ENCODE data around the gene CSNK1D.
A peak's percentile ranks its signal among the peaks of the same experiment; 100 is the strongest.
"Not testable (repeated sequence)": the region's sequence is repeated elsewhere in the genome, so short reads cannot be mapped to it uniquely, and the experiment has no call there.

Gene CSNK1D

DNA sequence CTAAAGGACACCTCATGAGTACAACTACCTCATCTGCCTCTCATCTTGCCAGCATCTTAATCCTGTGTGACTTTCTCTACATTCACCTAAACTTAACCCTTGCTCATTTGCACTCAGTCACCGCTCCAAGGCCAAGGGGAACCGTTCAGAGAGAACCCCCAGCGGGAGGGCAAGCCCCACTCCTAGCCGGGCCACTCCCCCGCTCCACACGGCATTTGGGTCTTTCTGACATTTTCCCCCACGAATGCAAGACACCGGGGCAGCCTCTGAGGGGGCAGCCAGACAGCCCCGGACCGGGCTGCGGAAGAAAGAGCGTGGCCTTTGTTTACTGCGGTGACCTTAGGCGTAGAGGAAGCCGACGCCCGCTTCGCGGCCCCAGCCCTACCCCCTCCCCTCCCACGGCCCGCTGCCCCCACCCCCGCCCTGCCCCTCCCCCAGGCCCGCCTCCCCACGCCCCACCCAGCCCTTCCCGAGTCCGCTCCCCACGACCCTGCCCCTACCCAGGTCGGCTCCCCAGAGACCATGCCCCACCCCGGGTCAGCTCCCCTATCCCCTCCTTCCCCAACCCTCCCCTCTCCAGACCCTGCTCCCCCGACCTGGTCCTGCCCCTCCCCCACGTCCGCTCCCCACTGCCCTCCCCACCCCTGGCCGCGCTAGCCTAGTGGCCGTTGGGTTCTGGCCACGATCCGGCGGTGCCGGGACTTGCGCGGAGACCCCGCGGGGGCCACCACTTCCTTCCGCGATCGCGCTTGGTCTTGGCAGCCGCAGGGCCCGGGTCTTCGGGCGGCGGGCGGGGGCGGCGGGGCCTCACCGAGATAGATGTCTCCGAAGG, 789 bp downstream of the CSNK1D start:
- peak; percentile 39 for DNase-seq (ENCODE audit: low spot score)

DNA sequence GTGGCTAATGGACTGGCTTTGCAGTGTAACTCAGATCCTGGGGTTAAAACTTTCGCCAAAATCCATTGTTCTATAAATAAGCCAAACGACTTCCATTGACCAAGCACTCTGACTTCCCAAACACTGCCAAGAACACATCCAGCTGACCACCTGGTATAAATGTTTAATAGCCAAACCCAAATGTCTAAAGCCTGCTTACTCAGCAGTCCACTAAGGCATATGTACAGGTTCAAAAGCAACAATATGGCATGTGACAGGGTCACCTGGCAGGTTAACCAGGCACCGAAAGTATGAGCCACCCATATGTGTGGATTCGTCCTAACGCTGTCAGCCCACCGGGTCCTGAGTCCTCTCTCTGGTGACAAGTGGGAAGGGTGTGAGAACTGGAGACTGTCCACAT, 2.1 kb downstream of the CSNK1D start:
- DNase-seq (ENCODE audit: low spot score) = no peak

DNA sequence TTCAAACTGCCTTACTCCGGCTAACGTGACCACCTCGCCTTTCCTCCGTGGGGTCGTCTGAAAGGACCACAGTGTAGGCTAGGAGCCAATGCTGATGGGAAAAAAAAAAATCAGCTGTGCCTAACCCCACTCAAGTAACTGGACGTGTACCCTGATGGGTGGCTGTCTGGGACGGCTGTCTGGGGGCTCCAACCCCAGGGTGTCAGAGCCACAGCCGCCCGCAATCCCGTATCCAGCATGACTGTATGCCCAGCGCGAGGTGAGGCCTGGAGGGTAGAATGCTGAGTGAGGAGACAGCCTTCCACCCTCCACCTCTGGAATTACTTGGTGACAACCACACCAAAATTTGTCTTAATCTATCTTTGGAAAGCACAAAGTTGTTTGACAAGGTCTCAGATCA, 2.8 kb downstream of the CSNK1D start:
- no peak for DNase-seq (ENCODE audit: low spot score)

DNA sequence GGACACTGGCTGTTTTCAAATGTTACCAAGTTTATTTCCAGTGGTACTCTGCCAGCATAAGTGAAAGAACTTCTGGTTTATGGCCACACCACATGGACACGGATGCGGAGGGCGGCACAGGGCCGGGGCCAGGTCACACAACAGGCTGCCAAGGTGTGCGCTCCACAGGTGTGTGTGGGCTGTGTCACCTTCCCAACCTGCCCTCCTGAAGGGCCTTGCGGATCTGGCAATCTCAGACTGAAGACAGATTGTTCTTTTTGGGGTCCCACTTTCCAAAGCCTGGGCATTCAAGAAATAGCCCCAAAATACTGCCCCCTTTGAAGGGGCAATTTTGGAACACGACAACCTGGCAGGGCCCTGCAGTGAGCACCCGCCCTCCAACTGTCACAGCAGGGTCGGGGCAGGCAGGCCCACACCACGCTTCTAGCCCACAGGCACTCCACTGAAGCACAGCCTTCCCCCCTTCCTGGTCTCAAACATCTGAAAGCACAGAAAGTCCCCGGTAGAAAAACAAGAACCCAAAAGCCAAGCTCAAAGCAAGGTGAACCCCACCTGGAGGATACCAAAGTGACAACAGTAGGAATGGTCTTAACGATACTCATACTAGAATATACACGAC, 3.5 kb downstream of the CSNK1D start:
- no peak for DNase-seq (ENCODE audit: low spot score)

DNA sequence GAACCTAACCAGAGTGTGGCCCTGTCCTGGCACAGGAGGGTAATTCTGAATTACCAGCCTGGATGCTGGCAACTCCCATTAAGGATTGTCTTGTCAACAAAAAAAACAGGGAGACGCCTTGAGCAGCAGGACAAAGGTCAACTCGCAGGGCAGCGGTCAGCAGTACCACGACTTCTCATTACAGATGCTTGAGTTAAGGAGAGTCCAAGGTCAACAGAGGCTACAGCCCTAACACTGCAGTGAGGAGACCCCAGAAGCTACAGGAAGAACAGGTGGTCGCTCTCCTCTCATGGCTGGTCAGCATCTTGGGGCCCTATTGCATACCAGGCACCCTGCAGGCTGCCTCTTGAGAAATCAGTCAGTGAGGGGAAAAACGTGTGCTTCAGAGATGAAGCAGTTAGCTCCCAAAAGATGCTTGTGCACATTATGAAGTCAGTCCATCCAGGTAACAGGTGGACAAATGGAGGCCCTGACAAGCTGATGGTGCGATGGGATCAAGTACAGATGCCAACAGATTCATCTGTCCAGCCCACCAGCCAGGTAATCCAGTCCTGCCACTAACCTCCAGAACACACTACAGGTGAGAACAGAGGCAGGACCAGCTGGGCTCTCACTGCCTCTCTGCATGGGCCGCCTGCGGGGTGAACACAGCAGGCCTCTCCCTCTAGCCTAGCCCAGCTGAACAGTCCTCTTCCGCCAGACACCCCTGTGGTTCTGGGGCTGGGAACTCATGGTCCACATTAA, 4.2 kb downstream of the CSNK1D start:
- no peak for DNase-seq (ENCODE audit: low spot score)

DNA sequence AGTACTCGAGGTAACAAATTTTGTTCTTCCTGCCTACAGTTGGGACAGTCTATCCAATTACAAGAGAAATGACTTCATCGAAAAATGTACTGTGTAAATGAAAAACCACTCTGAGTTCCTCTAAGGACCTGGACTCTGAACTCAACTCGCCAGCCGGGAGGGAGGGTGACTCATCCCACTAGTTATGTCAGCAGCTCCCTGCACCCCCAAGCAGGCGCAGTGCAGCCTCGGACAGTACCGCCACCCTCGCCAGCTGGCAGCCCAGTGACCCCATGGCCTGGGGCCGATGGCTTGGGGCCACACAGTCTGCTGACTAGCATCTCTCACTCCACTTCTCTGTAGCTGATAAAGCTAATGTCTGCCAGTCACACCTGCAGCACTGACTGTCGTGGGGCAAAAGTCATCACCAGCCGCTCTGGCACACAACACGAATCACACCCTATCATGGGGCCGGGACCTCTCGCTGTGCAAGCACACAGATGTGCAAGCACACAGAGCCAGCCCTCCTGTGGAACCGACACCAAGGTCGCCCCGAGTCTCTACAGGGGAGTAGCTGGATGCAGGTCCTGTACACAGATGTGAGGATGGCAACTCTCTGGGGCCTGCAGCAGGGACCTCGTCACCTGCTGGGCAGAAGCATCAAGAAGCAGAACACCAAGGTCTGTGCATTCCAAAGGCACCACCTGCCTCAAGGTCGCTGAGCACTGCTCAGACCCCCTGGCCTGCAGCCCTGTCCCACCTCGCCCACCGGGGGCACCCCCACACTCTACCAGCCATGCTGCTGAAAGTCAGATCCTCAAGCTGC, 5.7 kb downstream of the CSNK1D start:
- peak; percentile 56 for DNase-seq (ENCODE audit: low spot score)

DNA sequence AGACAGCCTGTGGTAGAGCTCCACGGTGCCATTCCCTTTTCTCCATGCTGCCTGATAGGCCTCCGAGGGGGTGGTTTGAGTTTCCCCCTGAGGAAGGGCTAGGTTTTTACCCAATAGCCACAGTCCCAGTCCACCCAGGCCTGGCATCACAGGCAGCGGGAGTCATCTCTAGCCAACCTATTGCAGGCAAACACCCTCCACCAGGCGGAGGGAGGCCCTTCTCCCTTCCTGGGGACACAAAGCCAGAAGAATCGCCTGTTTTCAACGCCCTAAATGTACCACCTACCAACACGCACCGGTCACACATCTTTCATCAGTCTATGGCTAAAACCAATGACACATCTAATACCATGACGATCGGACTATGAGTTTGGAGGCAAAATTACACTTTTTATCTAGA, 7.4 kb downstream of the CSNK1D start:
- DNase-seq (ENCODE audit: low spot score) = no peak

DNA sequence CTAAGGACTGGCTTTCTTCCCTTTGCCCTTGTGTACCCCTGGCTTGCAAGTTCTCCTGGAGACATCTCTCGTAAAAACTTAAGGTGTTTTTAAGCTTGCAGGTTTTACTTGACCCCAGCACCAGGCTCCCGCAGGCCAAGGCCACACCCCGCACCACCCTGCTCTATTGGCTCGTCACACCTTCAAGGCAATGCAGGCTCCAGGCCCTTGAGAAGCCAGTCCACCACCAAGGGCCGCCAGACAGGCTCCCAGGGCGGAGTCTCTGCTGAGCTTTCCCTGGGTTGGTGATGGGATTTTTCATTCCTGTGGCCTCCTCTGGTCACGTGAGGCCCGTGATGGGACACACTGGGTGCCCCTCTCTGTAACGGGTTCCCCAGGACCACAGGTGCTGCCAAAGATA, 9.9 kb downstream of the CSNK1D start:
- DNase-seq (ENCODE audit: low spot score) = no peak

DNA sequence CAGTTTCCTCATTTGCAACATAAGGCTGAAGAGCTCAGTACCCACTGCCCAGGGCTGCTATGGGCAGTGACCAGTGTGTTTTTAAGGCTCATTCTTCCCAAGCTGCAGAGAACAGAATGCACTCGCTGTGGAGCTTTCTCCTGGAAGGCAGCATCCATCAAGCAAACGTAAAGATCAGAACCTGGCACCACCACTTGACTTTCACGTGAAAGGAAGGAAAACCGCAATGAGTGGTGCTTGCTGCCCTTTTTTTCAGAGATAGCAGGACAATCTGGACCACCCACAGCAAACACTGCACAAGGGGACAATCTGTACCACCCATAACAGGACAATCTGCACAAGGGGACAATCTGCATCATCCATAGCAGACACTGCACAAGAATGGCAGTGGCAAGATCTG, 11.2 kb downstream of the CSNK1D start:
- DNase-seq (ENCODE audit: low spot score) = no peak

DNA sequence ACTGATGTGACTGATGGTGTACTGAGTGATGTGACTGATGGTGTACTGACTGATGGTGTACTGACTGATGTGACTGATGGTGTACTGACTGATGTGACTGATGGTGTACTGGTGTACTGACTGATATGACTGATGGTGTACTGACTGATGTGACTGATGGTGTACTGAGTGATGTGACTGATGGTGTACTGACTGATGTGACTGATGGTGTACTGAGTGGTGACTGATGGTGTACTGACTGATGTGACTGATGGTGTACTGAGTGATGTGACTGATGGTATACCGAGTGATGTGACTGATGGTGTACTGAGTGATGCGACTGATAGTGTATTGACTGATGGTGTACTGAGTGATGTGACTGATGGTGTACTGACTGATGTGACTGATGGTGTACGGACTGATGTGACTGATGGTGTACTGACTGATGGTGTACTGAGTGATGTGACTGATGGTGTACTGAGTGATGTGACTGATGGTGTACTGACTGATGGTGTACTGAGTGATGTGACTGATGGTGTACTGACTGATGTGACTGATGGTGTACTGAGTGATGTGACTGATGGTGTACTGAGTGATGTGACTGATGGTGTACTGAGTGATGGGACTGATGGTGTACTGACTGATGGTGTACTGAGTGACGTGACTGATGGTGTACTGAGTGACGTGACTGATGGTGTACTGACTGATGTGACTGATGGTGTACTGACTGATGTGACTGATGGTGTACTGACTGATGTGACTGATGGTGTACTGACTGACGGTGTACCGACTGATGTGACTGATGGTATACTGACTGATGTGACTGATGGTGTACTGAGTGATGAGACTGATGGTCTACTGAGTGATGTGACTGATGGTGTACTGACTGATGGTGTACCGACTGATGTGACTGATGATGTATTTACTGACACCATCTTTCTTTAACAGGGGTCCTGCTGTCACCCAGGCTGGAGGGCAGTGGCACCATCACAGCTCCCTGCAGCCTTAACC, 13.2 kb downstream of the CSNK1D start:
- not testable (repeated sequence) for DNase-seq (ENCODE audit: low spot score)

DNA sequence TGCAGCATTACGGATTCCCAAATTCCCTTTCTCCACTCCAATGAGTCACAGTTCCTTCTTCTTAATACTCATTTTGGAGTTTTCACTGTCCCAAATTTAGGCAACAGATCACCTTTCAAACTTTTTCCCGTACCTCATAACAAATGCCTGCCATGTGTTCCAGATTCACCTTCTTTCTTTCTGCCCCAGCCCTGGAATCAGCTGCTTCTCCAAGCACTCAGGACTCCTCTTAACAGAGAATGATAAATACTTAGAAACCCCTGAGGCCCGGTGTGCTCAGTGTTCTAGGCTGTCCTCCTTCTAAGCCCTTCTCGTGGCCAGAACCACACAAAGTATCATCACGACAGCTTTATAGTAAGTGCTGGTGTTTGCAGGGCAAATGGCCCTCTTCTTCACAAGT, 14.9 kb downstream of the CSNK1D start:
- no peak for DNase-seq (ENCODE audit: low spot score)

DNA sequence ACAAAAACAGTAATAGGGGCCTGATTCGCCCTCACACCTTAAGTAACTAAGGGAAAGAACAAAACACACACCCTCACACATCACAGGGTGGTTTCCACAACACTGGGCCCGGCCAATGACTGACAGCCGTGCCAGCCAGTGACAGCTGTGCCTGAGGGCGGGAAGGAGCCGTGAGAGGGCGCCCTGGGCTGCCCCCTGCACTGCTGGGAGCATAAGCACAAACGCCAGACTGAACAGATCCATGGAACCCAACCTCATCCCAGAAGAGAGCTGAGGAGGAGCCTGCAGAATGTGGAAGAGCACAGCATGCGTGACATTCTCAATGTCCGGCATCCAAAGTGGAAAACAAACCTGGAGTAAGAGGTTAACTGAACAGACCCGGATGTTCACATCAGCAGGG, 16.0 kb downstream of the CSNK1D start:
- peak; percentile 80 for DNase-seq (ENCODE audit: low spot score)

DNA sequence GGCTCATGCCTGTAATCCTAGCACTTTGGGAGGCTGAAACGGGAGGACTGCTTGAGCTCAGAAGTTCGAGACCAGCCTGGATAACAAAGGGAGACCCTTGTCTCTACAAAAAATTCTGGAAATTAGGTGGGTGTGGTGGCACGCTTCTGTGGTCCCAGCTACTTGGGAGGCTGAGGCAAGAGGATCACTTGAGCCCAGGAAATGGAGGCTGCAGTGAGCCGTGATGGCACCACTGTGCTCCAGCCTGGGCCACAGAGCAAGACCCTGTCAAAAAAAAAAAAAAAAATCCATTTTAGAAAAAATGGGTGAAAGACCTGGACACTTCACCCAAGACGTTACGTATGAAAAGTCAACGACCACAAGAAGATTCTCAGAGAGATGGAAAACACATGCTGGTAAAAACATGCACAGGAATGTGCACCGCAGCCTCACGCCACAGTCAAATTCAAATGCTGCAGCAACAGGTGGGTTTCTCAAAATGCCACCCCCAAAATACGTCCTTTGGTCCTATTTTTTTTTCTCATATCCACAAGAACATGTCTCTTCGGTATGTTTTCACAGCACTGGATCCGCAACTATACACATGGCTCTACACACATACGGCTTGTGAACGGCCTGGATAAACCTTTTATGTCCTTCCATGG, 17.1 kb downstream of the CSNK1D start:
- DNase-seq (ENCODE audit: low spot score) = no peak

DNA sequence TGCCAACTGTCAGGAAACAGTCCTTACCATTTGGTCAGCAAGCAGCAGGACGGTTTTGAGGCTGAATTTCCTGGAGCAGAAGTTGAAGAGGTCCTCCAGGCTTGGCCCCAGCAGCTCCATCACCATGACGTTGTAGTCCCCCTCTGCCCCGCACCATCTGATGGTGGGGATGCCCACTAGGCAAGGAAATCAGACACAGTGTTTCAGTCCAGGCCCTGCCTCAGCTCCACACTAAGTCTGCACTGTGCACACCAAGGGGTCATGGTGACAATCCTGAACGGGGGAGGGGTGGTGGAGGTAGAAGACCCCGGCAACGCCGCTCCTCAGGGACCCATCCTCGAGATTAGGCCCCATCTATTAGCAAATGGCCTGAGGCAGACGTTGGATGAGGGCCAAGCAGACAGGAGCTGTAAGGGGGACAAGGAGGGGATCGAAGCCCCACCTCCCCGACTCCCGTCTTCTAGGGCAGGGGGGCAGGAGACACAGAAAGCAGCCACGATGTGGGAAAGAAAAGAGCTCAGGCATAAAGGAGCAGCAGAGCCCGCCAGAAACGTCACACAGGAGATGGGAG, 18.0 kb downstream of the CSNK1D start:
- DNase-seq (ENCODE audit: low spot score) = no peak

DNA sequence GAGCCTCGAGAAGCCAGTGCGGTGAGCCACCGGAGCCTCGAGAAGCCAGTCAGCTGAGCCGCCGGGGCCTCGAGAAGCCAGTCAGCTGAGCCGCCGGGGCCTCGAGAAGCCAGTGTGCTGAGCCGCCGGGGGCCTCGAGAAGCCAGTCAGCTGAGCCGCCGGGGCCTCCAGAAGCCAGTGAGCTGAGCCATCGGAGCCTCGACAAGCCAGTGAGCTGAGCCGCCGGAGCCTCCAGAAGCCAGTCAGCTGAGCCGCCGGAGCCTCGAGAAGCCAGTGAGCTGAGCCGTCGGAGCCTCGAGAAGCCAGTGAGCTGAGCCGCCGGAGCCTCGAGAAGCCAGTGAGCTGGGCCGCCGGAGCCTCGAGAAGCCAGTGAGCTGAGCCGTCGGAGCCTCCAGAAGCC, 18.8 kb downstream of the CSNK1D start:
- DNase-seq (ENCODE audit: low spot score) = not testable (repeated sequence)

DNA sequence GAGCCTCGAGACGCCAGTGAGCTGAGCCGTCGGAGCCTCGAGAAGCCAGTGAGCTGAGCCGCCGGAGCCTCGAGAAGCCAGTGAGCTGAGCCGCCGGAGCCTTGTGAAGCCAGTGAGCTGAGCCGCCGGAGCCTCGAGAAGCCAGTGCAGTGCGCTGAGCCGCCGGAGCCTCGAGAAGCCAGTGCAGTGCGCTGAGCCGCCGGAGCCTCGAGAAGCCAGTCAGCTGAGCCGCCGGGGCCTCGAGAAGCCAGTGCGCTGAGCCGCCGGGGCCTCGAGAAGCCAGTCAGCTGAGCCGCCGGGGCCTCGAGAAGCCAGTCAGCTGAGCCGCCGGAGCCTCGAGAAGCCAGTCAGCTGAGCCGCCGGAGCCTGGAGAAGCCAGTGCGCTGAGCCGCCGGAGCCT, 19.4 kb downstream of the CSNK1D start:
- DNase-seq (ENCODE audit: low spot score) = not testable (repeated sequence)

DNA sequence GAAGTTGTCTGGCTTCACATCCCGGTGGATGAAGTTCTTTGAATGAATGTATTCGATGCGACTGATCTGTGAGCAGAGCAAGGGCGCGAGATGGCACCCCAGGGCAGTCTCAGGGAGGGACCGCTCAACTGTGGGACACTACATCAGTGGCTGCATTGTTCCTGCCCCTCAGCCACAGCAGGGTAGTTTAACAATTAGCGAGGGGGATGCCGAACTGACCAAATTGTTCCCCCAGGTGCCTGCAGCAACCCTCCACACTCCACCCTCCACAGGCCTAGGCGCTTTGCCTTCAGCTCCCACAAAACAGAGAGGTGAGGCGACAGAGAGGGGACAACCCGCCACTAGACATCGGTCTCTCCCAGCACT, 20.3 kb downstream of the CSNK1D start:
- DNase-seq (ENCODE audit: low spot score) = no peak

DNA sequence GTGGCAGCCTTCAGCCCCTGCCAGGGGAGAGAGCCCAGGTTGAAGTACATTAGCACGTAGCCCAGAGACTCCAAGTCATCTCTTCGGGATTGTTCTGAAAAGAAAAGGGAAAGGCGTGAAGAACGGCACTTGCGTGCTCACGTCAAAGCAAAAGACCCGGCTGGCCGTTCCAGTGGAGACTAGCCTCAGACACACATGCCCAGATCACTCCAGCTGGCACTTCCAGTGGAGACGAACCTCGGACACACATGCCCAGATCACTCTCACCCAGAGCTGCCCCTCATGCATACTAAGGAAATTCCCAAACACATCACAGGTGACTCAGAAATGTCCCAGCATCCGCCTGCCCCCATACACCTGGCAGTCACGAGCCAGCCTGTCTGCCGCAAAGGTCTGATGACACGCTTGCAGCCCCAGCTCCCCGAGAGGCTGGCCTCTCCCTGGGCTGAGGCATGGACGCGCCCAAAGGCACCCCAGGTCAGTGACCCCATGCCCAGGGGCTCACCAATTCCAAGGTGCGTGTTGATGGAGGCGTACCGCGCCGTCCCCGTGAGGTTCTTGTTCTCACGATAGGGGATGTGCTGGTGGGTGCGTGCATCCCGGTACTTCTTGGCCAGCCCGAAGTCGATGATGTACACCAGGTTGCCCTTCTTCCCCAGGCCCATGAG, 20.9 kb downstream of the CSNK1D start:
- DNase-seq (ENCODE audit: low spot score) = no peak

DNA sequence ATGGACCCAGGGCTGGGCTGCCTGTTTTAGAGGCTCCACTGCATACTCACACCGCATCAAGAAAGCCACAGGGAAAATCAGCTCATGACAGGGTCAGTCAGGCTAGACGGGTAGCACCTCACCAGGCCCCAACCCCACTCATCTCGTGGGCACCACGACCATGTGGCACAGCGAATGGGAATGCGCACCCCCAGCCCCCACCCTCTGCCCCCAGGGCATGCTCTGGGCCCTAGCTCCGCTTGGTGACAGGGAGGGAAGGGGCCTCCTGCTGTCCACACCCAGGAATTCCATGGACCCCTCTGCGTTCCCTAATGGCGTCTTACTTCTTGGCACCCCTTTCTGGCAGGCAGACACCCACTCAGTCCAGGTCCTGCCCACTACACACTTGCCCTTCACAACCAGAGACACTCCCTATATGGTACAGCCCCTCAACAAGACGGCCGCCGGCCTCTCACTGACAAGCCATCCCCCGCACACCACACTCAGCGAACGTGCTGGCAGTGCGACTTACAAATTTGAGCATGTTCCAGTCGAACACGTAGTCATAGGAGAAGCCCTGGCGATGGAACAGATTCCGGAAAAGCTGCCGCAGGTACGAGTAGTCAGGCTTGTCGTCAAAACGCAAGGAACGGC, 22.5 kb downstream of the CSNK1D start:
- DNase-seq (ENCODE audit: low spot score) = no peak

Data from CD4-positive, alpha-beta T cell treated with Interleukin-2 at 100 ng/mL for 4 hours (primary cell).